PFSK-1 (cell line): Measurements from ENCODE around the gene MRPL20.

Experiments
- POLR2AphosphoS5 ChIP-seq: IDR thresholded peaks from 2 replicates; pipeline ENCODE4 v1.6.1; 2012; ENCODE audit warnings: low read depth, mild to moderate bottlenecking, control low read depth, low read length, moderate library complexity
- REST ChIP-seq, 2 experiments: IDR thresholded peaks; 2 replicates each; pipeline versions ENCODE4 v1.6.1 to v1.8.0; 2011 to 2012; ENCODE audit warnings: low read depth in 2 of 2, low read length in 2 of 2, control low read depth in 1 of 2, inconsistent platforms in 1 of 2, mild to moderate bottlenecking in 1 of 2, moderate library complexity in 1 of 2; ENCODE audit not compliant: insufficient read depth in 1 of 2
- SIN3A ChIP-seq: IDR thresholded peaks from 2 replicates; pipeline ENCODE4 v1.6.1; 2012; ENCODE audit warnings: mild to moderate bottlenecking, low read length, moderate library complexity, borderline replicate concordance; ENCODE audit not compliant: insufficient read depth
- TAF1 ChIP-seq: IDR thresholded peaks from 2 replicates; pipeline ENCODE4 v1.6.1; 2012; ENCODE audit warnings: low read length, control low read depth, borderline replicate concordance; ENCODE audit not compliant: insufficient read depth

DNA sequence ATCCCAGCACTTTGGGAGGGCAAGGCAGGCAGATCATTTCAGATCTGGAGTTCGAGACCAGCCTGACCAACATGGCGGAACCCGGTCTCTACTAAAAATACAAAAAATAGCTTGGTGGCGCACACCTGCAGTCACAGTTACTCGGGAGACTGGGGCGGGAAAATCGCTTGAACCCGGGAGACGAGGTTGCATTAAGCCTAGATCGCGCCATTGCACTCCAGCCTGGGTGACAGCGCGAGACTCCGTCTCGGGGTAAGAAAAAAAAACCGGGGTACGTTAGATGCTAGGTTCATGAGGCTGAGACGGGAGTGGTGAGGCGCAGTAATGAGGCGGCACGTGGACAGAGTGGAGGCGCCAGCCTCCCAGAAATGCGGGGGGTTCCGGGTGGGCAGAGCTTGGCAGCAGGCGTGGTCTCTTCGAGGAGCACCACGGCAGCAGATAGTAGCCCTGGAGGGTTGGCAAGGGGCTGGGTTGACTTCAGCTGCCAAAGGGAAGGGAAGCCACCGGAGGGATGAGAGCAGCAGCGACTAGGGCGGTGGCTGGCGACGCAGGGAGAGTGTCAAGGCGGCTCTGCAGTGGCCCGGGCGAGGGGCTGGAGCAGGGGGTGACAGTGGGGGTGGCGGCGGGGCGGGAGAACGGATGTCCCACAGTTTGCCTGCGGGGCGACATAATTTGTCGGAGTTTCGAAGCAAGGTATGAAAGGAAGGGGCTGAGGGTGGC, 832 bp downstream of the MRPL20 start:
- TF ChIP-seq REST (IDR thresholded peaks at IDR 0.05; ENCODE audit: insufficient read depth in 1 of 2, low read depth in 2 of 2, low read length in 2 of 2) (no peak), POLR2AphosphoS5 (no peak), SIN3A (no peak), TAF1 (no peak)
